GM18511 (cell line): ENCODE measurements around the gene VPS11.
"Not testable (repeated sequence)": the region's sequence is repeated elsewhere in the genome, so short reads cannot be mapped to it uniquely, and the experiment has no call there.

Experiments
- ATAC-seq: cut with Tn5 transposase; IDR thresholded peaks from one replicate; pipeline ENCODE4 v1.9.1; 2021; ENCODE audit warnings: mild to moderate bottlenecking, moderate library complexity; ENCODE audit not compliant: unreplicated experiment

VPS11 gene

DNA sequence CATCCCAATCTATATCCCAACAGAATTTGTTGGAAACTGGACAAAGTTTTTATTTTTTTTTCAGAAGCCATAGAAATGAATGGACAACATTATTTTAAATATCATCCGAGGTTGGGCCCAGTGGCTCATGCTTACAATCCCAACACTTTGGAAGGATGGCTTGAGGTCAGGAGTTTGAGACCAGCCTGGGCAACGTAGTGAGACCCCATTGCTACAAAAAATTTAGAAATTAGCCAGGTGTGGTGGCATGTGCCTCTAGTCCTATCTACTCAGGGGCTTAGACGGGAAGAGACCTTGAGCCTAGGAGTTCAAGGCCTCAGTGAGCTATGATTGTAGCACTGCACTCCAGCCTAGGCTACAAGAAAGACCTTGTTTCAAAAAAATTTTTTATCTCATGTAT, 32.8 kb upstream of the VPS11 start:
- ATAC-seq, result no peak

DNA sequence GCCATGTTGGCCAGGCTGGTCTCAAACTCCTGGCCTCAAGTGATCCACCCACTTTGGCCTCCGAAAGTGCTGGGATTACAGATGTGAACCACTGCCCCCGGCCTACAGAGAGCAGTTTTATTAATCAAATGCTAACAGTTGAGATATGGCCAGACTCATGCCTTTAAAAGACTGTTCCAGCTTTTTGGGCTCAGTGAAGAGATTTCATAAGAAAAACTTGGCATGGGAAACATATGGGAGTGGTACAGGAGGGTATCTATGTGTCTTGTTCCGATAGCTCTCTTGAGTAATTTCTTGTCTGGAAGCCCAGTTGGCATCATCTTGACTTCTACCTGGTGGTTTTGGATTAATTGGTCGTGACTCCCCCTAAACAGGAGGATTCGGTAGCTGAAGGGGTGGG, 28.7 kb upstream of the VPS11 start:
- ATAC-seq, result no peak

DNA sequence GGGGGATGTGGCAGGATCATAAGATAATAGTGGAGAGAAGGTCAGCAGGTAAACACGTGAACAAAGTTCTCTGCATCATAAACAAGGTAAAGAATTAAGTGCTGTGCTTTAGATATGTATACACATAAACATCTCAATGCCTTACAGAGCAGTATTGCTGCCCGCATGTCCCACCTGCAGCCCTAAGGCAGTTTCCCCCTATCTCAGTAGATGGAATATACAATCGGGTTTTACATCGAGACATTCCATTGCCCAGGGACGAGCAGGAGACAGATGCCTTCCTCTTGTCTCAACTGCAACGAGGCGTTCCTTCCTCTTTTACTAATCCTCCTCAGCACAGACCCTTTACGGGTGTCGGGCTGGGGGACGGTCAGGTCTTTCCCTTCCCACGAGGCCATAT, 28.1 kb upstream of the VPS11 start:
- ATAC-seq, result not testable (repeated sequence)

DNA sequence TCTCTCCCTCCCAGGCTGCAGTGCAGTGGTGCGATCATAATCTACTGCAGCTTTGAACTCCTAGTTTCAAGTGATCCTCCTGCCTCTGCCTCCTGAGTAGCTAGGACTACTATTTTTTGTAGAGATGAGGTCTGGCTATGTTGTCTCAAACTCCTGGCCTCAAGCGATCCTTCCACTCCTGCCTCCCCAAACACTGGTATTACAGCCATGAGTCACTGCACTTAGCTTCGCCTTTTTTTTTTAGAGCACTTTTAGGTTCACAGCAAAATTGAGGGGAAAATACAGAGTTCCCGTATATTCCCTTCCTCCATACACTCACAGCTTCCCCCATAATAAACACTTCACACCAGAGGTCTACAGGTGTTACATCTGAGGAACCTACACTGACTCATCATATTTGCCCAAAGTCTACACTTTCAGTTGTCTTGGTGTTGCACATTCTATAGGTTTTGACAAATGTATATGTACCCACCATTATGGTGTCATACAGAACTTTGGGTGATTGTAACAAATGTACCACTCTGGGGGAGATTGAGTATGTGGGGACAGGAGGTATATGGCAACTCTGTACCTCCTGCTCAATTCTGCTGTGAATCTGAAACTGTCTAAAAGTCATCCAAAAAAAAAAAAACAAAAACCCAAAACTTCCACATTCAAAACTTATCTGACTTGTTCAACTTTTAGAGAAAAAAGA, 25.6 kb upstream of the VPS11 start:
- no peak for ATAC-seq

DNA sequence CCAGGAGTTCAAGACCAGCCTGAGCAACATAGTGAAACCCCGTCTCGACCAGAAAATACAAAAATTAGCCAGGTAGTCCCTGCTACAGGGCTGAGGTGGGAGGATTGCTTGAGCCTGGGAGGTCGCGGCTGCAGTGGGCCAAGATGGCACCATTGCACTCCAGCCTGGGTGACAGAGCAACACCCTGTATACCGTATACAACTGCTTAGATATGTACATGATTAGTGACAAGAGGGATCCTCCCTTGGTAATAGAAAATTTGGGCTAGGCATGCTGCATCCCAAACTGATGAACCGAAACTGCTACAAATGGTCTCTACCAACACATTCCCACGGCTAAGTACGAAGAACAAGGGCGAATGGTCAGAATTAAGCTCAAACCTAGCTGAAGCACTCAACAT, 24.7 kb upstream of the VPS11 start:
- ATAC-seq, result no peak

DNA sequence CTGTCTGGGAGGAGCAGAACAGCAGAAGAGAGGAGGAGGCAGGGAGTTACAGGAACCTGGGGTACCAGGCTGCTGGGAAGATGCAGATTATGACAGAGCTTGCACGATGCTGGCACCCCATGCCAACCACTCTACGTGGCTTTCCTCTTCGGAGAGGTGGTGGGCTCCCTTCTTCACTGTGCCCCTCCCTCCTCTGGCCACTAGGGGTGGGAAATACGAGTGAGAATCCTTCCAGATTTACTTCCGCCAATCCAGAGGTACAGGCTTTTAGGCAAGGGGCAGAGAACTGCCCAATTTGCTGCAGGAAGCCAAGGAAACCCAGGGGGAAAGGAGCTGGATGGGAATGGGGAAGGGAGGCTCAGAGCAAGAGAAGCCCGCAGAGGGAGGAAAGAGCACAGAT, 22.9 kb upstream of the VPS11 start:
- ATAC-seq, result no peak

GRCh38 chr11:119046489-119046888, 21.1 kb upstream of the VPS11 start:
- ATAC-seq, result no peak

GRCh38 chr11:119047205-119047604, 20.4 kb upstream of the VPS11 start:
- ATAC-seq, result no peak

- no peak for ATAC-seq
Observed at GRCh38 chr11:119048644-119049043, 19.0 kb upstream of the VPS11 start.

DNA sequence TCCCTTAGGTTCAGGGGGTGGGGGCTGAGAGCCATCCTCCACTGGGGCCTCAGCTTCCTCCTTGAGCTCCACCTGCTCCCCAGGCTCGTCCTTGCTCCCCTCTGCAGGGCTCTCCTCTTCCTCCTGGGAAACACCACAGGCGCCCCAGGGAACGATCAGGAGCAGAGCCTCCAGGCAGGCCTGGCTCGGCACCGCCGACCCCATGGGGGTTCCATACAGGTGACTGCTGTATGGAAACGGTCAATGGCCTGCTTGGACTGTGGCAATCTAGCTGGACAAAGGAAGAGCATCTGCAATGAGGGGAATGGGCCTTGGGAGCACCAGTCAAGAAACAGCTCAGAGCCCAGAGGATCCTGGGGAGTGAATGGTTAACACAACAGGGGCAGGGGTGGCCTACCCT, 18.5 kb upstream of the VPS11 start:
- no peak for ATAC-seq

DNA sequence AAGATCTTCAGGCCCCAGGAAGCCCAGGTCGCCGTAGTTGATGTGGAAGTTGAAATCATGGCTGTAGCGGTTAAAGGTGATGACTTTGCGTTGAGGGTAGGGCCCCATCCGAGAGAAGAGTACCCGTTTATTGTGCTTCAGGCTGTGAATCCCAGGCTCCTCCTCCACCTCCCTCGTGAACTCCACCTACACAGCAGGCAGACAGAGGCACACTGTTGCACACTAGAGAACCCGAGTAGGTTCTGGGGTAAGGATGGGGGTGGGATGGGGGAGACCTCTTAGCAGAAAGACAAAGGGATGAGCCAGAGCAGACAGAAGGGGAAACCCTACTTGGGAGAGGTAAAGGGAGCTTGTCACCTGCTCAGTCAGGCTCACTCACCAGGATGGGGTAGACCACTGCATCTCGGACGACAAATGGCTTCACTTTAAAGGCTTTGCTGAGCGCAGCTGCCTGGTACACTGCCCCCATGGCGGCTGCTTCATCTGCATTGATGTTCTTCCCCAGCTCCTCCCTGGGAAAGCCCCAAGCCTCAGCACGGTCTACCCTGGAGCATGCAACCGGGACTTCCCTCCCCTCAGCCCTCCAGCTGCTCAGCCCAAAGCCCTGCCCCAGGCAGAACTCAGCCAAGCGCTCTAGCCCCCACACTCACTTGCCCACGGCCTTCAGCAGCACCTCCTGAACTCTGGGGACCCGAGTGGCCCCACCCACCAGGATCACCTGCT, 16.0 kb upstream of the VPS11 start:
- ATAC-seq, result peak; percentile 72

DNA sequence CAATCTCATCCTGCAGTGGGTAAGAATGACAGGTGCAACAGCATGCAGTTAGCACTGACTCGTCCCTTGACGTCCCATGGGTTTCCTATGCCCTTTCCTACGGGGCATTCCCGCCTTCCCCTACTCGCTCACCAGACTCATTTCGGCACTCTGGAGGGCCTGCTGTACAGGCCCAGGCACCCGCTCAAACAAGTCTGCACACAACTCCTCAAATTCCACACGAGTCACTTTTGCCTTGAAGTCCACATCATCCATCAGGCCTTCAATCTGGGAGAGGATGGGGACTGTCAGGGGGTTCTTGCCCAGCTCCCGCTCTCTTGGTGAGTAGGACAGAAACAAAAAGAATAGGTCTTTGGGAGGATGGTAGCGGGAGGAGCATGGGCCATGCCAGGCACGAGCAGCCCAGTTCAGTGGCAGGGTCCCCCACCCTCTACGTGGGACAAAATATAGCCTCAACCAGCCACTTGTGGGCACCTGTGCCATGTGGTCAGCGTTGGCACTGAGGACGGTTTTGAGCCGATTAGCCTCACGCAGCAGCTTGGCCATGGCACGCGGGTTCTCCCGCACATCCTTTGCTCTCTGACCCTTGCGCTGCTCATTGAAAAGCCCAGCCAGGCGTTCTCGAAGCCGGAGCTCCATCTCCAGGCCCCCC, 15.3 kb upstream of the VPS11 start:
- ATAC-seq, result no peak

GRCh38 chr11:119054418-119054817, 13.2 kb upstream of the VPS11 start:
- no peak for ATAC-seq

GRCh38 chr11:119055901-119056300, 11.7 kb upstream of the VPS11 start:
- no peak for ATAC-seq

- peak; percentile 19 for ATAC-seq
Observed at GRCh38 chr11:119056421-119056999, 11.1 kb upstream of the VPS11 start.

- peak; percentile 94 for ATAC-seq
Observed at GRCh38 chr11:119057000-119057769, 10.4 kb upstream of the VPS11 start, which contains the start of gene HYOU1. Gene HYOU1 (minus strand): TSS chr11:119057205. CDS start chr11:119056160, 1,045 bp downstream.

- not testable (repeated sequence) for ATAC-seq
Observed at GRCh38 chr11:119059128-119059527, 8.5 kb upstream of the VPS11 start.

- no peak for ATAC-seq
Observed at GRCh38 chr11:119061256-119061655, 6.4 kb upstream of the VPS11 start.

DNA sequence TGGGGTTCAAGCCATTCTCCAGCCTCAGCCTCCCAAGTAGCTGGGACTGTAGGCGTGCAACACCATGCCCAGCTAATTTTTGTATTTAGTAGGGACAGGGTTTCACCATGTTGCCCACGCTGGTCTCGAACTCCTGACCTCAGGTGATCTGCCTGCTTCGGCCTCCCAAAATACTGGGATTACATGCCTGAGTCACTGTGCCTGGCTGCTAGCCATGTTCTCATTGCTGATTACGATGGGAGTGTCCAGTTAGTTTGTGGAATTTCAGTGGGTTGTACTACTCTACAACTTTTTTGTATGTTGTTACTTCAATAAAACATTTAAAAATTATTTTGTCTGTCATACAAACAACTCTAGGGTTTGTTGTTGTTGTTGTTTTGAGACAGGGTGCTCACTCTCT, 4.8 kb upstream of the VPS11 start:
- ATAC-seq, result no peak

- ATAC-seq, result no peak
Observed at GRCh38 chr11:119065369-119065768, 2.2 kb upstream of the VPS11 start.

DNA sequence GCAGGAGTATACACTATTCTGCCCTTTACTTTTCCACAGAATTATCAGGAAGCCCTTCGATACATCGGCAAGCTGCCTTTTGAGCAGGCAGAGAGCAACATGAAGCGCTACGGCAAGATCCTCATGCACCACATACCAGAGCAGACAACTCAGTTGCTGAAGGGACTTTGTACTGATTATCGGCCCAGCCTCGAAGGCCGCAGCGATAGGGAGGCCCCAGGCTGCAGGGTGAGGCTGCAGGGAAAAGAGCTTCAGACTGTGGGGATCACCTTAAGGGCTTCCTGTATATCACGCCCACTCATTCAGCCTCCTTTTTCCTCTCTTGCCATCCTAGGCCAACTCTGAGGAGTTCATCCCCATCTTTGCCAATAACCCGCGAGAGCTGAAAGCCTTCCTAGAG, 10.2 kb downstream of the VPS11 start:
- no peak for ATAC-seq
